OCI-LY7 (cell line): Measurements from ENCODE around the gene THOP1. TPM values are rescaled to one million over a fixed set of nuclear protein-coding genes. Genes with fewer than 3 reads are reported as not detected.

Experiments used
- BruUV-seq: library from RNA; stranded (reverse); fragments of 400-500 nt; replicated peaks from 2 replicates; lab custom pipeline; 2021; lab: Mats Ljungman, UMichigan
- CTCF ChIA-PET: fragments of 300-600 bp; sonication (Branson Sonifier 250); formaldehyde crosslinking; loops from one replicate; lab custom pipeline; 2022; ENCODE audit warnings: antibody characterized with exemption; ENCODE audit not compliant: unreplicated experiment; lab: Charles Lee
- POLR2A ChIA-PET: fragments of 300-600 bp; sonication (Branson Sonifier 250); formaldehyde crosslinking; loops from one replicate; lab custom pipeline; 2022; ENCODE audit warnings: antibody characterized with exemption; lab: Charles Lee
- DNase-seq: peaks from one replicate; pipeline ENCODE4 v3.0.0-alpha.2; 2015; ENCODE audit warnings: low spot score
- H2AFZ ChIP-seq: fragments of 200-600 bp; sonication (generic), shearing (Covaris generic); 2 replicates; pipeline ENCODE4 v1.6.1; 2014; ENCODE audit warnings: mild to moderate bottlenecking, antibody characterized with exemption, low read length, moderate library complexity
- H3K27ac ChIP-seq: fragments of 200-600 bp; sonication (generic); 2 replicates; pipeline ENCODE4 v1.5.1; 2014; ENCODE audit warnings: mixed run types, low read depth, mild to moderate bottlenecking, moderate library complexity, low read length, inconsistent platforms; ENCODE audit not compliant: poor library complexity, severe bottlenecking
- H3K36me3 ChIP-seq: fragments of 200-600 bp; sonication (generic); 2 replicates; pipeline ENCODE4 v1.6.1; 2014; ENCODE audit warnings: mild to moderate bottlenecking, antibody characterized with exemption, low read length, moderate library complexity, mixed read lengths; ENCODE audit not compliant: insufficient read depth
- H3K4me1 ChIP-seq: fragments of 200-600 bp; sonication (generic); 2 replicates; pipeline ENCODE4 v1.5.1; 2014; ENCODE audit warnings: mild to moderate bottlenecking, low read length; ENCODE audit not compliant: insufficient read depth, poor library complexity, severe bottlenecking
- H3K4me2 ChIP-seq: fragments of 200-600 bp; sonication (generic); 2 replicates; pipeline ENCODE4 v1.6.1; 2014; ENCODE audit warnings: mild to moderate bottlenecking, low read length
- H3K4me3 ChIP-seq: fragments of 200-600 bp; sonication (generic); 2 replicates; pipeline ENCODE4 v1.5.1; 2014; ENCODE audit warnings: mild to moderate bottlenecking, low read depth, low read length; ENCODE audit not compliant: poor library complexity, severe bottlenecking
- H3K79me2 ChIP-seq: fragments of 200-600 bp; sonication (generic); 2 replicates; pipeline ENCODE4 v1.6.1; 2016; ENCODE audit warnings: low read depth, mild to moderate bottlenecking, low read length, moderate library complexity, mixed read lengths; ENCODE audit not compliant: insufficient read depth
- H3K9me2 ChIP-seq: fragments of 200-600 bp; sonication (generic); 2 replicates; pipeline ENCODE4 v1.6.1; 2016; ENCODE audit warnings: mild to moderate bottlenecking, low read length, mixed read lengths; ENCODE audit not compliant: insufficient read depth
- H3K9me3 ChIP-seq: fragments of 200-600 bp; sonication (generic); 2 replicates; pipeline ENCODE4 v1.6.1; 2014; ENCODE audit warnings: mild to moderate bottlenecking, mixed run types, low read length, mixed read lengths
- H4K20me1 ChIP-seq: fragments of 200-600 bp; sonication (generic); 2 replicates; pipeline ENCODE4 v1.6.1; 2014; ENCODE audit warnings: mild to moderate bottlenecking, antibody characterized with exemption, low read length, moderate library complexity, mixed read lengths; ENCODE audit not compliant: insufficient read depth
- EZH2phosphoT487 ChIP-seq: fragments of 200-600 bp; sonication (generic); IDR thresholded peaks from 2 replicates; pipeline ENCODE4 v1.6.1; 2018; ENCODE audit warnings: low read depth, borderline replicate concordance, mild to moderate bottlenecking, mixed run types, antibody characterized with exemption, low read length, moderate library complexity, mixed read lengths
- intact Hi-C: fragments of 100-400 bp; cut with micrococcal nuclease; formaldehyde crosslinking; loops from one replicate; pipeline ENCODE4 v1.10.0; 2022; ENCODE audit not compliant: unreplicated experiment
- total RNA-seq, 2 experiments: library from RNA; depleted of rRNA in 1 of 2; stranded (reverse); fragments of >200 nt in 1 of 2; shearing (Covaris generic) in 1 of 2; gene quantifications; 2 replicates each; pipeline ENCODE4 v1.2.3, GENCODE V29; 2014 to 2022
- TF ChIP-seq, protein P1 (sequence below): fragments of 200-600 bp; sonication (generic); conservative IDR thresholded peaks from 2 replicates; pipeline ENCODE4 v1.5.1; 2014; ENCODE audit warnings: mild to moderate bottlenecking, antibody characterized with exemption, low read length, moderate library complexity, mixed read lengths

THOP1 gene
- total RNA-seq, 2 experiments from 2014 or later = 170 to 191 TPM

DNA sequence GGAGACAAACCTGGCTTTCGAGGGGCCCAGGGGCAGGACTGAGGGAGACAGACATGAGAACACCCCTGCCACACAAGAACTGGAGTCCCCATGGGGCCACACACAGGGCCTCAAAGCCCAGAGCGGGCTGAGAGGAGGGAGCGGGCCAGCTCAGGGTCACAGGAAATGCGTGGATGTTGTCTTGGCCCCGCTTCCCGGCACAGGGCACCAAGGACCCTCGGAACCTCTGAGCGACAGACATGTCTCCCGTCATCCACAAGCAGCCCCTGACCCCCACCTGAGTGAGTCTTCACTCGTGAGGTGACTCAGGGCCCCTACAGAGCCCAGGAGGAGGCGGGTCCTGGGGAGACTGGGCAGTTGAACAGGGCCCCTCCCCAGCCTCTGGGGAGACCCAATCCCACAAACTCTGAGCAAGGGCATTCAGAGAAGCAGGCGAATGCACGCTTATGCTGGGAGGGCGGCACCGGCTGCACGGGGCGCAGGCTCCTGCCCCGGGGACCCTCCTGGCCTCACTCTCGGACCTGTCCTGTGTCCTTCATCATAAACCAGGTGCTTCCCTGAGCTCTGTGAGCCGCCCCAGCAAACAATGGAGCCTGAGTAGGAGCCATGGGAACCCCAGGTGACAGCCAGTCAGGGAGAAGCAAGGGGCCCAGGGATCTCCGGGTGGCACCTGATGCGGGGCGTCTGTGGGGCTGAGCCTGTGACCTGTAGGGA is 22.4 kb upstream of the THOP1 start:
- CTCF ChIA-PET = no interaction called here
- no TSS peak for BruUV-seq

DNA sequence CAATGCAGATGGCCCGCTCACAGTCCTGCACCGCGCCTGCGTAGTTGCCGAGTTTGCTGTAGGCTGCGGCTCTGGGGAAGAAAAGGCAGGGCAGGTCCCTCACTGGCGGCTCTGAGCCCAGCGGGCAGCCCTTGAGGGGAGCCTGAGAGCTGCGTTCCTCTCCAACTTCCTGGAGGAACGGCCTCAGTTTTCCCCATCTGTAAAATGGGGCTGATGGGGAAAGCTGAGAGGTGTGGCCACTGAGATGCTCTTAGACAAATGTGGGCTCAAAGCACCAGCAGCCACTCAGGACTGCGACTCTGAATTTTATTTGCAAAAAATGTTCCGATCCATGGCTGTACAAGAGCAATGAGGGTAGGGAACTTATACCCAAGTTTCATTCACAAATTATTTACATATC is 21.6 kb upstream of the THOP1 start:
- no peak overlapping the region for H2AFZ ChIP-seq
- no peak for TF ChIP-seq EZH2phosphoT487
- TF ChIP-seq, protein P1, sequence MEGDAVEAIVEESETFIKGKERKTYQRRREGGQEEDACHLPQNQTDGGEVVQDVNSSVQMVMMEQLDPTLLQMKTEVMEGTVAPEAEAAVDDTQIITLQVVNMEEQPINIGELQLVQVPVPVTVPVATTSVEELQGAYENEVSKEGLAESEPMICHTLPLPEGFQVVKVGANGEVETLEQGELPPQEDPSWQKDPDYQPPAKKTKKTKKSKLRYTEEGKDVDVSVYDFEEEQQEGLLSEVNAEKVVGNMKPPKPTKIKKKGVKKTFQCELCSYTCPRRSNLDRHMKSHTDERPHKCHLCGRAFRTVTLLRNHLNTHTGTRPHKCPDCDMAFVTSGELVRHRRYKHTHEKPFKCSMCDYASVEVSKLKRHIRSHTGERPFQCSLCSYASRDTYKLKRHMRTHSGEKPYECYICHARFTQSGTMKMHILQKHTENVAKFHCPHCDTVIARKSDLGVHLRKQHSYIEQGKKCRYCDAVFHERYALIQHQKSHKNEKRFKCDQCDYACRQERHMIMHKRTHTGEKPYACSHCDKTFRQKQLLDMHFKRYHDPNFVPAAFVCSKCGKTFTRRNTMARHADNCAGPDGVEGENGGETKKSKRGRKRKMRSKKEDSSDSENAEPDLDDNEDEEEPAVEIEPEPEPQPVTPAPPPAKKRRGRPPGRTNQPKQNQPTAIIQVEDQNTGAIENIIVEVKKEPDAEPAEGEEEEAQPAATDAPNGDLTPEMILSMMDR = no peak
- ChIA-PET POLR2A (no interaction called here), CTCF (no interaction called here)
- no peaks in the 10 kb centered on the region for H3K4me1 ChIP-seq
- no peak for DNase-seq
- no peaks in the 10 kb centered on the region for H3K9me2 ChIP-seq
- no peak overlapping the region for H3K4me2 ChIP-seq
- H3K27ac ChIP-seq = no peak overlapping the region
- no TSS peak for BruUV-seq
- H4K20me1 ChIP-seq = no peaks in the 10 kb centered on the region
- no peaks in the 10 kb centered on the region for H3K9me3 ChIP-seq
- H3K36me3 ChIP-seq = peaks cover 88% of the 10 kb centered on the region
- intact Hi-C loops = no loop called here
- H3K79me2 ChIP-seq = no peaks in the 10 kb centered on the region
- H3K4me3 ChIP-seq = no peak overlapping the region

More for the DNA sequence above, 22.4 kb upstream of the THOP1 start:
- POLR2A ChIA-PET = no interaction called here
- no peaks in the 10 kb centered on the region for H3K9me3 ChIP-seq
- no peak overlapping the region for H2AFZ ChIP-seq
- H3K27ac ChIP-seq = no peak overlapping the region
- no peaks in the 10 kb centered on the region for H3K4me1 ChIP-seq
- no peak for DNase-seq
- intact Hi-C loops = no loop called here
- TF ChIP-seq, protein P1 = no peak
- TF ChIP-seq EZH2phosphoT487 = no peak
- no peak overlapping the region for H3K4me2 ChIP-seq
- peaks cover 89% of the 10 kb centered on the region for H3K36me3 ChIP-seq
- no peaks in the 10 kb centered on the region for H3K79me2 ChIP-seq
- H4K20me1 ChIP-seq = no peaks in the 10 kb centered on the region
- no peak overlapping the region for H3K4me3 ChIP-seq
- H3K9me2 ChIP-seq = no peaks in the 10 kb centered on the region

DNA sequence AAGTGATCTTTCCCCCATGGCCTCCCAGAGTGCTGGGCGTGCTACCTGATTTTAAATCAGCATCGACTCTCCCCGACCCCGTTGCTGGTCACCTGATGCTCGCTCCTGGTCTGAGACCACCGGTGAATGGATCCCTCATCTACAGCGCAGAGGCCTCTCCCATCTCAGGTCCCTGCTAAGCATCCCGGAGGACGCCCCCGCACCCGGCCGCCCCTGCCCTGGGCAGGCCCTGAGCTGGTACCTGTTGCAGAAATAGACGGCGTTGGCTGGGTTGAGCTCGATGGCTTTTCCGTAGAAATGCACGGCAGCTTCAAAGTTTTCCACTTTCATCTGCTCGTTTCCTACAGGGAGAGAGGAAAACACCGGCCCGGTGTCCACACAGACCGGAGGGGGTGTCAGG is 20.4 kb upstream of the THOP1 start:
- H2AFZ ChIP-seq = no peak overlapping the region
- peaks cover 8% of the 10 kb centered on the region; the same call in 1 of the 2 replicates for H3K79me2 ChIP-seq
- intact Hi-C loops = no loop called here
- no peaks in the 10 kb centered on the region for H4K20me1 ChIP-seq
- no peak overlapping the region for H3K27ac ChIP-seq
- peaks cover 84% of the 10 kb centered on the region for H3K36me3 ChIP-seq
- ChIA-PET CTCF (no interaction called here), POLR2A (interaction anchor here (0.6 kb wide), 1 partner anchor 135 kb away, joined by 3 read pairs; no protein-coding TSS in a partner anchor)
- H3K4me3 ChIP-seq = no peak overlapping the region
- H3K9me2 ChIP-seq = no peaks in the 10 kb centered on the region
- H3K4me1 ChIP-seq = no peaks in the 10 kb centered on the region
- no peaks in the 10 kb centered on the region for H3K9me3 ChIP-seq
- H3K4me2 ChIP-seq = no peak overlapping the region
- no TSS peak for BruUV-seq
- DNase-seq = no peak
- TF ChIP-seq, protein P1 = no peak
- no peak for TF ChIP-seq EZH2phosphoT487
